ENCODE measurements around the gene PDE6C.

- TF ChIP-seq MAZ (IDR thresholded peaks at IDR 0.05; ENCODE audit: borderline replicate concordance, low read depth, low read length) (no peak), CHD1 (IDR thresholded peaks at IDR 0.05; ENCODE audit: low read depth, low read length) (no peak), NFE2L2 (IDR thresholded peaks at IDR 0.05; ENCODE audit: low read depth, low read length) (no peak), POLR2A (IDR thresholded peaks at IDR 0.05; ENCODE audit: low read depth, low read length) (no peak; the same call in 1 of the 2 replicates), RAD21 (IDR thresholded peaks at IDR 0.05; ENCODE audit: low read length) (no peak), RCOR1 (IDR thresholded peaks at IDR 0.05; ENCODE audit: insufficient replicate concordance, low read length) (no peak)
- TF ChIP-seq, protein P1, sequence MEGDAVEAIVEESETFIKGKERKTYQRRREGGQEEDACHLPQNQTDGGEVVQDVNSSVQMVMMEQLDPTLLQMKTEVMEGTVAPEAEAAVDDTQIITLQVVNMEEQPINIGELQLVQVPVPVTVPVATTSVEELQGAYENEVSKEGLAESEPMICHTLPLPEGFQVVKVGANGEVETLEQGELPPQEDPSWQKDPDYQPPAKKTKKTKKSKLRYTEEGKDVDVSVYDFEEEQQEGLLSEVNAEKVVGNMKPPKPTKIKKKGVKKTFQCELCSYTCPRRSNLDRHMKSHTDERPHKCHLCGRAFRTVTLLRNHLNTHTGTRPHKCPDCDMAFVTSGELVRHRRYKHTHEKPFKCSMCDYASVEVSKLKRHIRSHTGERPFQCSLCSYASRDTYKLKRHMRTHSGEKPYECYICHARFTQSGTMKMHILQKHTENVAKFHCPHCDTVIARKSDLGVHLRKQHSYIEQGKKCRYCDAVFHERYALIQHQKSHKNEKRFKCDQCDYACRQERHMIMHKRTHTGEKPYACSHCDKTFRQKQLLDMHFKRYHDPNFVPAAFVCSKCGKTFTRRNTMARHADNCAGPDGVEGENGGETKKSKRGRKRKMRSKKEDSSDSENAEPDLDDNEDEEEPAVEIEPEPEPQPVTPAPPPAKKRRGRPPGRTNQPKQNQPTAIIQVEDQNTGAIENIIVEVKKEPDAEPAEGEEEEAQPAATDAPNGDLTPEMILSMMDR (conservative IDR thresholded peaks at IDR 0.05; ENCODE audit: low read depth, low read length): no peak
- TF ChIP-seq, protein P2, sequence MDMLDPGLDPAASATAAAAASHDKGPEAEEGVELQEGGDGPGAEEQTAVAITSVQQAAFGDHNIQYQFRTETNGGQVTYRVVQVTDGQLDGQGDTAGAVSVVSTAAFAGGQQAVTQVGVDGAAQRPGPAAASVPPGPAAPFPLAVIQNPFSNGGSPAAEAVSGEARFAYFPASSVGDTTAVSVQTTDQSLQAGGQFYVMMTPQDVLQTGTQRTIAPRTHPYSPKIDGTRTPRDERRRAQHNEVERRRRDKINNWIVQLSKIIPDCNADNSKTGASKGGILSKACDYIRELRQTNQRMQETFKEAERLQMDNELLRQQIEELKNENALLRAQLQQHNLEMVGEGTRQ (IDR thresholded peaks at IDR 0.05; ENCODE audit: low read depth, low read length): no peak; the same call in 1 of the 2 replicates
Observed at GRCh38 chr10:93701866-93702209, 89.5 kb downstream of the PDE6C start.
